A549 (cell line): Measurements from ENCODE around the gene RASA3.
A peak's percentile ranks its signal among the peaks of the same experiment; 100 is the strongest.

Experiments used
- CHD2 ChIP-seq: fragments of 150-350 bp; IDR thresholded peaks from 2 replicates; pipeline ENCODE4 v1.6.1; 2014; ENCODE audit warnings: low read length; ENCODE audit not compliant: partially characterized antibody
- CTCF ChIP-seq: fragments of >200 bp; sonication (Bioruptor Twin); formaldehyde crosslinking; IDR thresholded peaks from 3 replicates; pipeline ENCODE4 v1.5.1; 2016
- EP300 ChIP-seq, 2 experiments: fragments of >200 bp; sonication (Bioruptor Twin); formaldehyde crosslinking; IDR thresholded peaks; 2 replicates in 1 of 2; 3 replicates in 1 of 2; pipeline ENCODE4 v1.6.1; 2016 to 2017
- ESRRA ChIP-seq: fragments of 150-350 bp; IDR thresholded peaks from 2 replicates; pipeline ENCODE4 v1.6.1; 2014; ENCODE audit warnings: mild to moderate bottlenecking, low read length, borderline replicate concordance
- FOSL2 ChIP-seq, 2 experiments: fragments of 450-650 bp in 1 of 2; fragments of >200 bp in 1 of 2; sonication (Bioruptor Twin) in 1 of 2; formaldehyde crosslinking; IDR thresholded peaks; 2 replicates each; pipeline versions ENCODE4 v1.5.0 to v1.6.1; 2016 to 2020; ENCODE audit warnings: mild to moderate bottlenecking in 1 of 2, moderate library complexity in 1 of 2
- HDAC2 ChIP-seq: fragments of 200-600 bp; sonication (generic); IDR thresholded peaks from 2 replicates; pipeline ENCODE4 v1.6.1; 2016
- MAZ ChIP-seq: fragments of 150-350 bp; IDR thresholded peaks from 2 replicates; pipeline ENCODE4 v1.6.1; 2014; ENCODE audit warnings: antibody characterized with exemption, low read depth, low read length, borderline replicate concordance
- POLR2A ChIP-seq: IDR thresholded peaks from 2 replicates; pipeline ENCODE4 v1.6.1; 2012; ENCODE audit warnings: mild to moderate bottlenecking, low read length
- RCOR1 ChIP-seq: fragments of 150-350 bp; IDR thresholded peaks from 2 replicates; pipeline ENCODE4 v1.6.1; 2014; ENCODE audit warnings: antibody characterized with exemption, low read length, low read depth
- RFX5 ChIP-seq: fragments of 450-650 bp; IDR thresholded peaks from 2 replicates; pipeline ENCODE4 v1.7.1; 2014; ENCODE audit warnings: antibody characterized with exemption, mild to moderate bottlenecking, moderate library complexity
- SMC3 ChIP-seq: fragments of >200 bp; sonication (Bioruptor Twin); formaldehyde crosslinking; IDR thresholded peaks from 3 replicates; pipeline ENCODE4 v1.6.1; 2018; ENCODE audit warnings: inconsistent platforms
- SREBF2 ChIP-seq: fragments of 450-650 bp; IDR thresholded peaks from 2 replicates; pipeline ENCODE4 v1.6.1; 2014; ENCODE audit warnings: mild to moderate bottlenecking, moderate library complexity
- TF ChIP-seq, protein P1 (sequence below): IDR thresholded peaks from 2 replicates; pipeline ENCODE4 v1.6.1; 2012
- TF ChIP-seq, protein P2 (sequence below): fragments of 450-650 bp; IDR thresholded peaks from 2 replicates; pipeline ENCODE4 v1.6.1; 2014; ENCODE audit warnings: antibody characterized with exemption

DNA sequence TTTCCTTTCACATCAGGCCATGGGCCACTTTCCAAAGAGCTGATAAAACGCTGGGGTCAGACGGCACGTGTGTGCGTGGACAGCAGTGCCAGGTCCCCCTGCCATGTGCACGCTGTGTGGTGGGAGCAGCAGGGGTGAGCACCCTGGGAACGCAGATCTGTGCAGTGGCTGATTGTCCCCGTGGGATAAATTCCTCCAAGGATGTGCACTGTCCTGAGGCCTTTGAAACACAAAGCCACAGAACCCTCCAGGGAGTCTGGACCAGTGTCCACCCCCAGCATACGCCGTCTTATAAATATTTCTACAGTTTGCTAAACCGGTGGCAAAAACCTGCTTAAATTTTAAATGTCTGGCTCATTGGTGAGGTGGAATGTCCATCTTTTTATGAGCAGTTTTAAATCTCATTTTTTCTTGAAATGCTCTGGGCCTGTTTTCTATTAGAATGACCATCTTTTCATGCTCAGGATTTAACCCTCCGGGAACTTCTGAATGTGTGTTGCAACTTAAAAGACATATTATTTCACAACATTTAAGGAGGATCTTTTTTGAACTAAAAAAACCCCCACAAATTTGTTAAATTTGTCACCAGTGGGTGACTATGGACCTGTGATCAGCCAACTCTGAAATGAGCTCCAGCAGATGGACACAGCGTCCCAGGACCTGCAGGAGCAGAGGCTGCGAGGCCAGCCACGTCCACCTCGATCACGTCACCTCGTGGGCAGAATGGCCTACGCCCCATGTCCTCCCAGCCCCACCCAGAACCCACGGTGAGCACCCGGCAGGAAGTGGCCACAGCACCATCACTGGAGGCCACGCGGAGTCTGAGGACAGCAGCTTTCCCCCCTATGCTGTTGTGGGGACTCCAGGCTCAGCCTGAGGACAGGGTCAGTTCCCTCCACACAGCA lies 68.6 kb downstream of the RASA3 start:
- TF ChIP-seq, protein P1, sequence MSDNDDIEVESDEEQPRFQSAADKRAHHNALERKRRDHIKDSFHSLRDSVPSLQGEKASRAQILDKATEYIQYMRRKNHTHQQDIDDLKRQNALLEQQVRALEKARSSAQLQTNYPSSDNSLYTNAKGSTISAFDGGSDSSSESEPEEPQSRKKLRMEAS = peak; percentile 67
- no peak for TF ChIP-seq CTCF
- TF ChIP-seq HDAC2 = no peak
- no peak for TF ChIP-seq MAZ
- no peak for TF ChIP-seq RFX5
- TF ChIP-seq EP300 (IDR thresholded peaks at IDR 0.05) = no peak
- TF ChIP-seq CHD2 = no peak
- peak; percentile 32 for TF ChIP-seq POLR2A
- no peak for TF ChIP-seq SREBF2
- no peak for TF ChIP-seq FOSL2 (IDR thresholded peaks at IDR 0.05)
- TF ChIP-seq FOSL2 (CRISPR knock-in tag; IDR thresholded peaks at IDR 0.05) = no peak
- TF ChIP-seq, protein P2, sequence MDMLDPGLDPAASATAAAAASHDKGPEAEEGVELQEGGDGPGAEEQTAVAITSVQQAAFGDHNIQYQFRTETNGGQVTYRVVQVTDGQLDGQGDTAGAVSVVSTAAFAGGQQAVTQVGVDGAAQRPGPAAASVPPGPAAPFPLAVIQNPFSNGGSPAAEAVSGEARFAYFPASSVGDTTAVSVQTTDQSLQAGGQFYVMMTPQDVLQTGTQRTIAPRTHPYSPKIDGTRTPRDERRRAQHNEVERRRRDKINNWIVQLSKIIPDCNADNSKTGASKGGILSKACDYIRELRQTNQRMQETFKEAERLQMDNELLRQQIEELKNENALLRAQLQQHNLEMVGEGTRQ = no peak
- no peak for TF ChIP-seq ESRRA
- TF ChIP-seq SMC3 = no peak
- no peak for TF ChIP-seq RCOR1
